Ramos (cell line): Measurements from ENCODE around the gene TMUB1.

Experiments
- in situ Hi-C: fragments of 300-500 bp; cut with MboI; formaldehyde crosslinking; loops from one replicate; pipeline ENCODE4 v1.14.3; 2022; ENCODE audit warnings: low sequenced_read_pairs; ENCODE audit not compliant: unreplicated experiment

TMUB1 gene

DNA sequence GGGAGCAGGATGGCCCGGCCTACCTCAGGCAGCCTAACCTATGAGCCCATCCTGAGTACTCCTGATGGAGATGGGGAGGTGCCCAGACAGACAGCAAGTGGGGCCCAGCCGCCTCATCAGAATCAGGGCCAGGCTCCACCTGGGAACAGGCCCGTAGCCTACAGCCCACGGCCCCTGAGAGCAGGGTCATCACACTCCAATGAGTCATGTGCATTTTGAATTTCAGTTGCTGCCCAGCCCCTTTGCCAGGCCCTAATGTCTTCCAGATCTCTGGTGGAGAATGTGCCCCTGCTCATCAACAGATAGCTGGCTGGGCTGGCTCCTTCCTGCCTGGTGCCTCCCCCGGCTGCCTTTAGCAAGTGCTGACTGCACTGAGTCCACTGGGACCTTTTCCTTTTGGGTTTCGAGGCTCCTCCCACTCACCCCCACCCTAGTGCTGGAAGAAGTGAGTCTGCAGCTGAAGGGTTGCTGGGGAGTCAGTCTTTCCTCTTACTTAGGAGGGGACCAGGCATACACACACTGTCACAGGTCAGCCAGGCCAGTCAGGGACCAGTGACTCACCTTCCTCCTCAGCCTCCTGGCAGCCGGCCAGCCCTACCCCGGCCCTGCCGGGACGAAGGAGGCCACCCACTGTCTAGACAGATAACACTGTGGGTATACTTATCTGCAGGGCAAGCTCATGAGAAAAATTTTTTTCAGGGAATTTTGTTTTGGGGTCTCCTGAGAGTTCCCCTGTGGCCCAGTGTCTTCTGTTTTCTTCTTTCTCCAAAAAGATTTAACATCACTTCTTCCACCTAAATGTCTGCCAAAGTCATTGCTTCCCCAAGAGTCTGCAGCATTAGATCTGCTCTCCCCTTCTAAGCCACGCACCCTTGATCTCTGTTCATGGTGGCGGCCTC, 44.1 kb downstream of the TMUB1 start:
- in situ Hi-C loops: no loop called here

DNA sequence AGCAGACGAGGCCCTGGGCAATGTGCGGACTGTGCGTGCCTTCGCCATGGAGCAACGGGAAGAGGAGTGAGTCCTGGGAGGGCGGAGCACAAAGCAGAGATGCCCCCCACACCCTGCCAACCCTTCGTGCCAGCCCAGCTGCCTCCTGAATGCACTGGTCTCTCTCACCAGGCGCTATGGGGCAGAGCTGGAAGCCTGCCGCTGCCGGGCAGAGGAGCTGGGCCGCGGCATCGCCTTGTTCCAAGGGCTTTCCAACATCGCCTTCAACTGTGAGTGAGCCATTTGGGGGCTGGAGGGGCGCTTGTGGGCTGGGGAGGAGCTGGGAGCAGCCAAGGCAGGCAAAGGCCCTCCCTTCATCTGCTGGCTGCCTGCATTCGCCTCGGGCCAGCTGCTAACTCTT, 47.4 kb downstream of the TMUB1 start:
- in situ Hi-C loops: no loop called here

DNA sequence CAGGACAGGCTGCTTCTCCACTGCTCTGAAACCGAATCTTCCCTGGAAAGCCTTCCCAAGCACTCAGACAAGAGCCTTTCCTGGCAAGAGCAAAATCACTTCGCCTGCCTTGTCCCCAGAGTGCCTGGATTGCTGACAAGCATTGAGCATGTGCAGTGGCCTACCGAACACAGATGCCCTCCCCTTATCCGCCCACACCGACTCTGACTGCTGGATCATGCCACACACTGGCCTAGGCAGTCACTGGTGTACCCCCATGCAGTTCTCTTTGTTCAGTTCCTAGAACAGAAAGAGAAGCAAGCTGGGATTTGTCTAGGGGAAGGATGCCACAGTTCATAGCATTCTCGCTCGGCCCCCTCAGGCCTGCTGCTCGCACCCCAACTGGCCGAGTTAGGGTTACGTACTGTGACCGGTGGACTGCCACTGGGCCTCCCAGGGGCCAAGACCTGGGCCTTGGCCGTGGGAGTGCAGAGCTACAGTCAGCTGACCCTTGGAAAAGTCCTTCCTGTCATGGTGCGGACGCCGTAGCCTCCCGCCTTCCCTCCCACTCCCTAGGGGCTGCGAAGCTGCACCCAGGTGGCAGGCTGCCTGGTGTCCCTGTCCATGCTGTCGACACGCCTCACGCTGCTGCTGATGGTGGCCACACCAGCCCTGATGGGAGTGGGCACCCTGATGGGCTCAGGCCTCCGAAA, 48.1 kb downstream of the TMUB1 start:
- in situ Hi-C loops: no loop called here

DNA sequence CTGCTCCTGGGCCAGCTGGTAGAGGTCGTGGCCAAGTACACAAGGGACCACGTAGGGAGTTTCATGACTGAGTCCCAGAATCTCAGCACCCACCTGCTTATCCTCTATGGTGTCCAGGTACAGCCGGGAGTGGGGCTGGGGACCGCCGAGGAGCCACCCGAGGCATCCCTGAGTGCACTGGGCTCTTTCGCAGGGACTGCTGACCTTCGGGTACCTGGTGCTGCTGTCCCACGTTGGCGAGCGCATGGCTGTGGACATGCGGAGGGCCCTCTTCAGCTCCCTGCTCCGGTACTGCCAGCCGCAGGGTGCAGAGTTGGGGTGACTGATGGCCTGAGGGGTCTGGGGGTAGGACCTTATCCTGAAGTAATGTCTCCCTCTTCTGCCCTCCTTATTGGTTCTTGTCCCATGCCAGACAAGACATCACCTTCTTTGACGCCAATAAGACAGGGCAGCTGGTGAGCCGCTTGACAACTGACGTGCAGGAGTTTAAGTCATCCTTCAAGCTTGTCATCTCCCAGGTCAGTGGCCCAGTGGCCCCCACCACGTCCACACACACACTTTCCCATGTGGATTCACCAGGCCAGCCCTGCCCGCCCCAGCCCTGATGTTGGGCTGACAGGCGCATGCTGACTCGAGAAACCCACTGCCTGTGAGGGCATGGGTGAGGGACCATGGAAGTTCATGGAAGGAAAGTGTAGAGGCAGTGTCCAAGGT, 48.8 kb downstream of the TMUB1 start:
- in situ Hi-C loops: no loop called here

DNA sequence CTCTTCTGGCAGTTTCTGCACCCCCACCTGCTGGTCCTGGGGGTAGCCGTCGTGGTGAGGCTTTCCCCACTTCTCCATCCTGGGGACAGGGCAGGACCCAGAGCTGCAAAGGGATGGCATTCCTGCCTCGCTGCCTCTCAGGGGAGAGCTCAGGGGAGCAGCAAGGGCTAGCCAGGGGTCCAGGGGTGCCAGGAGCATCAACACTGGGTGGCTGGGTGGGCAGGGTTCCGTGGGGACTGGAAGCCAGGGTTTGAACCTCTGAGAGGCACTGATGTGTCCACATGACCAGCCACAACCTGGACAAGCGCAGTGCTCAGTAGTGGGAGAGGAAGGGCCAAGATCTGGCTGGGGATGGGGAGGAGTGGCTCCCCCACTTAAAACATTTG, 49.4 kb downstream of the TMUB1 start:
- in situ Hi-C loops: no loop called here

DNA sequence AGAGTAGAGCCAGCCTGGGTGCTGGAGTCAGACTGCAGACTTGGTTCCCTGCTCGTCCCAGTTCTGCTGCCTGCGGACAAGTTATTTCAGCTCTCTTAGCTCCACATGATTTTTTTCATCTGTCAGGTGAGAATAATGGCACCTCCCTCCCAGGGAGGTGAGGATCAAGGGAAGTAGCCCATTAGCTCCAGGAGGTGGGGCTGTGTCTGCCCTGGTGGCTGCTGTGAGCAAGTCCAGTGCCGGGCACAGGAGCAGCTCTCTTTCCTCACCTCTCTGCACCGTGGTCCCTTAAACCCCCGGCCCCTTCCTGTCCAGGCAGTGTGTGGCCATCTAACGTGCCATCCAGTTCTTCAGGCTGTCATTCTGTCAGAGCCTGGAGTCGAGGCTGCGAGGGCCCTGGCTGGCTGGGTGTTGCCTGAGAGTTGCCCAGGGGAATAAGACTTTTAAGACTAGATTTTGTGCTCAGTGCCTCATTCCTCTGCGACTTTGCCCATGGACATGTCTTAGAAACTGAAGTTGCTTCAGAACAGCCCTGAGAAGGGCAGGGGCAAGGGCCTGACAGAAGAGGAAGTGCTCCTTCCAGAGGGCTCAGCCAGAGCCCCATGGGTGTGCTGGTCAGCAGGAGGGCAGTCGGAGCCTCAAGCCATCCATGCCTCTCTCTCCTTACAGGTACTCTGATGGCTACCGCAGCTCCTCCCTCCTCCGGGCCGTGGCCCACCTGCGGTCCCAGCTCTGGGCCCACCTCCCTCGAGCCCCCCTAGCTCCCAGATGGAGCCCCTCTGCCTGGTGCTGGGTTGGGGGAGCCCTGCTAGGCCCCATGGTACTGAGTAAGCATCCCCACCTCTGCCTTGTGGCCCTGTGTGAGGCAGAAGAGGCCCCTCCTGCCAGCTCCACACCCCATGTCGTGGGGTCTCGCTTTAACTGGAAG, 50.1 kb downstream of the TMUB1 start:
- in situ Hi-C loops: no loop called here
